IPS DF 4.7 (cell line): ENCODE data around the gene GREB1L.

ENCODE experiments used
- DNase-seq: peaks from one replicate; pipeline ENCODE4 v3.0.0-alpha.2; 2013; ENCODE audit warnings: low spot score; ENCODE audit errors: extremely low read depth

GREB1L gene

GRCh38 chr18:21448299-21448698, 206.3 kb downstream of the GREB1L start:
- DNase-seq, result no peak

- DNase-seq, result no peak
Observed at GRCh38 chr18:21449367-21450290, 207.6 kb downstream of the GREB1L start.

GRCh38 chr18:21450503-21450902, 208.5 kb downstream of the GREB1L start:
- DNase-seq, result no peak

- DNase-seq, result no peak
Observed at GRCh38 chr18:21450913-21451312, 208.9 kb downstream of the GREB1L start.

GRCh38 chr18:21451851-21452250, 209.8 kb downstream of the GREB1L start:
- DNase-seq, result no peak

- DNase-seq, result no peak
Observed at GRCh38 chr18:21452276-21452780, 210.3 kb downstream of the GREB1L start.

GRCh38 chr18:21452796-21453510, 210.9 kb downstream of the GREB1L start:
- no peak for DNase-seq

- no peak for DNase-seq
Observed at GRCh38 chr18:21453511-21453901, 211.5 kb downstream of the GREB1L start.

GRCh38 chr18:21454725-21455124, 212.7 kb downstream of the GREB1L start:
- DNase-seq, result no peak

- no peak for DNase-seq
Observed at GRCh38 chr18:21456428-21457178, 214.6 kb downstream of the GREB1L start.

GRCh38 chr18:21457179-21457535, 215.1 kb downstream of the GREB1L start:
- DNase-seq, result no peak

- DNase-seq, result no peak
Observed at GRCh38 chr18:21458310-21458709, 216.3 kb downstream of the GREB1L start.

- no peak for DNase-seq
Observed at GRCh38 chr18:21458788-21459187, 216.8 kb downstream of the GREB1L start.

- no peak for DNase-seq
Observed at GRCh38 chr18:21459706-21460286, 217.8 kb downstream of the GREB1L start.

GRCh38 chr18:21461460-21461859, 219.4 kb downstream of the GREB1L start:
- DNase-seq, result no peak

GRCh38 chr18:21463718-21464117, 221.7 kb downstream of the GREB1L start:
- no peak for DNase-seq

GRCh38 chr18:21468514-21469164, 226.6 kb downstream of the GREB1L start:
- no peak for DNase-seq

GRCh38 chr18:21472741-21473140, 230.7 kb downstream of the GREB1L start:
- DNase-seq, result no peak

- DNase-seq, result no peak
Observed at GRCh38 chr18:21474621-21475020, 232.6 kb downstream of the GREB1L start.

GRCh38 chr18:21479721-21480120, 237.7 kb downstream of the GREB1L start:
- DNase-seq, result no peak

- DNase-seq, result no peak
Observed at GRCh38 chr18:21481739-21482138, 239.7 kb downstream of the GREB1L start.
